PC-3 (cell line): ENCODE measurements around the gene ADD1. TPM values are rescaled to one million over a fixed set of nuclear protein-coding genes. Genes with fewer than 3 reads are reported as not detected.

Experiments used
- ATAC-seq: fragments of 200-7000 bp; cut with Tn5 transposase; 2 replicates; pipeline ENCODE4 v1.9.1; 2020; ENCODE audit warnings: mild to moderate bottlenecking, moderate library complexity
- BruUV-seq: library from RNA; stranded (reverse); fragments of 400-500 nt; replicated peaks from 2 replicates; lab custom pipeline; 2021; lab: Mats Ljungman, UMichigan
- CTCF ChIA-PET: fragments of 300-600 bp; sonication (Branson Sonifier 250); formaldehyde crosslinking; loops from one replicate; lab custom pipeline; 2022; ENCODE audit warnings: antibody characterized with exemption; lab: Charles Lee
- POLR2A ChIA-PET: fragments of 300-600 bp; sonication (Branson Sonifier 250); formaldehyde crosslinking; loops from one replicate; lab custom pipeline; 2022; ENCODE audit warnings: antibody characterized with exemption; ENCODE audit not compliant: unreplicated experiment; lab: Charles Lee
- DNase-seq: peaks from one replicate; pipeline ENCODE4 v3.0.0-alpha.2; 2015
- H2AFZ ChIP-seq: fragments of 300-600 bp; sonication (generic); 2 replicates; pipeline ENCODE4 v1.6.0; 2016; ENCODE audit warnings: antibody characterized with exemption, low read length
- H3F3A ChIP-seq: fragments of 300-600 bp; sonication (generic); one replicate; pipeline ENCODE4 v1.6.0; 2017; ENCODE audit warnings: antibody characterized with exemption, low read length, control low read depth, mild to moderate bottlenecking; ENCODE audit not compliant: unreplicated experiment
- H3K27ac ChIP-seq: fragments of 300-600 bp; sonication (generic); 2 replicates; pipeline ENCODE4 v1.5.1; 2016; ENCODE audit warnings: mild to moderate bottlenecking, low read length
- H3K27me3 ChIP-seq: fragments of 300-600 bp; sonication (generic); 2 replicates; pipeline ENCODE4 v1.6.1; 2016; ENCODE audit warnings: low read length, mixed read lengths
- H3K36me3 ChIP-seq: fragments of 300-600 bp; sonication (generic); 2 replicates; pipeline ENCODE4 v1.6.1; 2016; ENCODE audit warnings: low read depth, mixed run types, low read length, mixed read lengths
- H3K4me1 ChIP-seq: fragments of 300-600 bp; sonication (generic); 2 replicates; pipeline ENCODE4 v1.5.1; 2016; ENCODE audit warnings: low read length; ENCODE audit not compliant: insufficient read depth
- H3K4me2 ChIP-seq: fragments of 300-600 bp; sonication (generic); 2 replicates; pipeline ENCODE4 v1.6.0; 2016; ENCODE audit warnings: low read length
- H3K4me3 ChIP-seq: fragments of 300-600 bp; sonication (generic); 2 replicates; pipeline ENCODE4 v1.5.1; 2016; ENCODE audit warnings: mild to moderate bottlenecking, low read length, mixed read lengths
- H3K79me2 ChIP-seq: fragments of 300-600 bp; sonication (generic); 2 replicates; pipeline ENCODE4 v1.6.1; 2017; ENCODE audit warnings: low read length, mixed read lengths
- H3K9ac ChIP-seq: fragments of 300-600 bp; sonication (generic); 2 replicates; pipeline ENCODE4 v1.6.0; 2016; ENCODE audit warnings: mild to moderate bottlenecking, low read length
- H3K9me2 ChIP-seq: fragments of 300-600 bp; sonication (generic); replicated peaks from 2 replicates; pipeline ENCODE4 v1.6.1; 2016; ENCODE audit warnings: mixed run types, low read length, mixed read lengths
- H3K9me3 ChIP-seq: fragments of 300-600 bp; sonication (generic); 2 replicates; pipeline ENCODE4 v1.6.1; 2016; ENCODE audit warnings: low read length, mixed read lengths
- H4K20me1 ChIP-seq: fragments of 300-600 bp; sonication (generic); 2 replicates; pipeline ENCODE4 v1.6.1; 2016; ENCODE audit warnings: low read length, mixed read lengths
- CTCF ChIP-seq: fragments of 300-600 bp; sonication (generic); conservative IDR thresholded peaks from 2 replicates; pipeline ENCODE4 v1.5.1; 2017; ENCODE audit warnings: antibody characterized with exemption, low read depth, mild to moderate bottlenecking, low read length
- EZH2 ChIP-seq: fragments of 300-600 bp; sonication (generic); IDR thresholded peaks from one replicate; pipeline ENCODE4 v1.6.1; 2017; ENCODE audit warnings: antibody characterized with exemption, mild to moderate bottlenecking, low read length; ENCODE audit not compliant: unreplicated experiment
- EZH2phosphoT487 ChIP-seq: fragments of 300-600 bp; sonication (generic); IDR thresholded peaks from 2 replicates; pipeline ENCODE4 v1.6.1; 2018; ENCODE audit warnings: mild to moderate bottlenecking, antibody characterized with exemption, low read length, borderline replicate concordance
- intact Hi-C: fragments of 100-400 bp; cut with micrococcal nuclease; formaldehyde crosslinking; loops from 2 replicates; pipeline ENCODE4 v1.9.0; 2023
- total RNA-seq: library from RNA; depleted of rRNA; stranded (reverse); fragments of >200 nt; gene quantifications from 2 replicates; pipeline ENCODE4 v1.2.3, GENCODE V29; 2014

Gene ADD1
- total RNA-seq, 1 experiment from 2014 or later, result 118 TPM

GRCh38 chr4:2881431-2881830 is 37.8 kb downstream of the ADD1 start:
- no peaks in the 10 kb centered on the region for H3K9me3 ChIP-seq
- no peak overlapping the region for H2AFZ ChIP-seq
- no peaks in the 10 kb centered on the region for H4K20me1 ChIP-seq
- no peaks in the 10 kb centered on the region; the same call in 1 of the 2 replicates for H3K36me3 ChIP-seq
- no peaks in the 10 kb centered on the region for H3K4me1 ChIP-seq
- ATAC-seq (no peak), DNase-seq (no peak)
- BruUV-seq, result no TSS peak
- ChIA-PET CTCF (no interaction called here), POLR2A (no interaction called here)
- no peak for TF ChIP-seq EZH2phosphoT487
- TF ChIP-seq CTCF, result no peak
- no peak for TF ChIP-seq EZH2
- intact Hi-C loops, result no loop called here
- no peaks in the 10 kb centered on the region for H3K27me3 ChIP-seq
- no peak overlapping the region for H3K4me2 ChIP-seq
- no peaks in the 10 kb centered on the region for H3K9me2 ChIP-seq
- no peaks in the 10 kb centered on the region for H3F3A ChIP-seq
- no peak overlapping the region for H3K9ac ChIP-seq
- H3K27ac ChIP-seq, result no peak overlapping the region
- no peak overlapping the region for H3K4me3 ChIP-seq
- no peaks in the 10 kb centered on the region for H3K79me2 ChIP-seq

DNA sequence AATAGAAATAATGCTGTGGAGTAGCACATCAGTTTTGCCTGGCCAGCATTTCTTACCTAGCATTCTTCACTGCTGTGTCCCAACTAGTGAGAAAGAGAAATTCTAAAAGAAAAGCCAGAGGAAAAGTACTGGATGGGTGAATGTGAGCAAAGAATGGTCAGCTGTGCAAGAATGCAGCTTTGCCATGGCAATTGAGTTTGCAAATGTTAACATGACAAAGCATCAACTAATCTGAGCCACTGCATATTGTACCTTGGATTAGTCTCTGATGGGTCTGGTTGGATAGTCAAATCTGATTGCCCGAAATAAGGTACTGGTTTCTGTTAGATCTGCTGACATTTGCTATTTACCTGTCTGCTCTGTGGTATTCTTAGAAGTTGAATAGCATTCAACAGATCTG is 38.7 kb downstream of the ADD1 start:
- ATAC-seq, result no peak
- Histone ChIP-seq H3K79me2 (no peaks in the 10 kb centered on the region), H4K20me1 (no peaks in the 10 kb centered on the region), H2AFZ (no peak overlapping the region), H3K9me2 (no peaks in the 10 kb centered on the region), H3K9me3 (no peaks in the 10 kb centered on the region), H3K4me1 (no peaks in the 10 kb centered on the region), H3K9ac (no peak overlapping the region), H3K4me2 (no peak overlapping the region), H3K4me3 (no peak overlapping the region), H3F3A (no peaks in the 10 kb centered on the region), H3K27me3 (no peaks in the 10 kb centered on the region), H3K27ac (no peak overlapping the region), H3K36me3 (no peaks in the 10 kb centered on the region; the same call in 1 of the 2 replicates)
- no peak for DNase-seq
- intact Hi-C loops, result no loop called here
- no peak for TF ChIP-seq EZH2phosphoT487
- no peak for TF ChIP-seq CTCF
- TF ChIP-seq EZH2, result no peak
- ChIA-PET POLR2A (no interaction called here), CTCF (no interaction called here)
- BruUV-seq, result no TSS peak

DNA sequence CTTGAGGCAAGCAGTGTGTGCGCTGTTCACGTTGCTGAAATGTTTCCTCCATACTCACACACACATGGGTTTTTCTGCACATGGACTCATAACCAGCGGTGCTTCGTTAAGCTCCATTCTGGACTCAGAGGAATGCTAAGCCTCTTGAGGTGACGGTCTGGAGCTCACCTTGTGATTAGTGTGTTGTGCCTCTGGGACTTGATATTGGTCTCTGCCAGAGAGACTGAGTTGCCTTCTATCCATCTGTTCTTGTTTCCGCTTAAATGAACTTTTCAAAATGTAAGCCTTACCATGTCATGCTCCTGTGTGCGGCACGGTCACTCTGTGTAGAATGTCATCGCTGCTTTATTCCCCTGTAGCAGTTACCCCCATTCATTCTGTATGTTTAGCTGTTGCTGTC is 42.5 kb downstream of the ADD1 start:
- Histone ChIP-seq H3K27me3 (no peaks in the 10 kb centered on the region), H3K4me2 (no peak overlapping the region), H3K9ac (no peak overlapping the region), H3K36me3 (no peaks in the 10 kb centered on the region; the same call in 1 of the 2 replicates), H4K20me1 (no peaks in the 10 kb centered on the region), H3K9me2 (no peaks in the 10 kb centered on the region), H2AFZ (no peak overlapping the region), H3K9me3 (no peaks in the 10 kb centered on the region), H3K4me3 (no peak overlapping the region), H3K27ac (no peak overlapping the region), H3F3A (no peaks in the 10 kb centered on the region), H3K79me2 (no peaks in the 10 kb centered on the region), H3K4me1 (peaks cover 7% of the 10 kb centered on the region; the same call in 1 of the 2 replicates)
- DNase-seq, result no peak
- TF ChIP-seq EZH2phosphoT487 (no peak), CTCF (no peak), EZH2 (no peak)
- ATAC-seq, result no peak
- ChIA-PET POLR2A (no interaction called here), CTCF (no interaction called here)
- no TSS peak for BruUV-seq
- intact Hi-C loops, result no loop called here
